ENCODE results near the gene SP100. TPM values are rescaled to one million over a fixed set of nuclear protein-coding genes. Genes with fewer than 3 reads are reported as not detected.

SP100 gene
- total and polyA plus RNA-seq, 2 of the 4 experiments (the other 2 are of a cell fraction): 50.6 to 69.0 TPM

DNA sequence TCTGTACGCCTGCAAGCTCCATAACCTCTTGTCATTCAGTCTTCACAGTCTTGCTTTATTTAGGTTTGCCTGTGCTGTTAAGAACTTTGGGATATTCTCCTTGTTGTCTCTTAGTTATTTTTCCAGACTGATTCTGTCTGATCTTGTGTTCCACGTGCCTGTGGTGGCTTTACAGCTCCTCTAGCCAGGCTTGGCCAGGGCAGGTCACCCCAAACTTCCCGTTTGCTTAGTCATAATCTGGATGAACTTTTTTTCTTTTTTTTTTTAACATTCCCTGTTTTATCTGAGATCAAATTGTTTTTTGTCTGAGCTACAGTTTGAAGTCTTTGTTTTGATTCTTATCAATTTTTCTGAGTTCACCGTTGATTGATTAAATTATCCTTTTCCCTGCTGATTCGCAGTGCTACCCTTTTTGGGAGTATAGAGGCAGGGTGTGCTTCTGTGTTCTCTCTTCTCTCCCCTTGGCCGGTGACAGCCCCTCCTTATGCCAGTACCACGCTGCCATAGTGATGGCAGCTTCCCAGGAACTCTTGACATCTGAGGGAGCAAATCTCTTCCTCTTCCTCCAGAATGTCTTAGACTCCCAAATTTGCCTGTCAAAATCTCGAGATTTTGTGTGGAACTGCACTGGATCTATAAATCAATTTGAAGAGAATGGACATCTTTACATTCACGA, 2.5 kb downstream of the SP100 start (continued):
- TF ChIP-seq MAZ (IDR thresholded peaks at IDR 0.05; ENCODE audit: borderline replicate concordance, low read depth, low read length): no peak
- no peak for TF ChIP-seq RCOR1 (IDR thresholded peaks at IDR 0.05; ENCODE audit: insufficient replicate concordance, low read length)
- TF ChIP-seq CHD1 (IDR thresholded peaks at IDR 0.05; ENCODE audit: low read depth, low read length): no peak
- no peak for TF ChIP-seq RAD21 (IDR thresholded peaks at IDR 0.05; ENCODE audit: low read length)

DNA sequence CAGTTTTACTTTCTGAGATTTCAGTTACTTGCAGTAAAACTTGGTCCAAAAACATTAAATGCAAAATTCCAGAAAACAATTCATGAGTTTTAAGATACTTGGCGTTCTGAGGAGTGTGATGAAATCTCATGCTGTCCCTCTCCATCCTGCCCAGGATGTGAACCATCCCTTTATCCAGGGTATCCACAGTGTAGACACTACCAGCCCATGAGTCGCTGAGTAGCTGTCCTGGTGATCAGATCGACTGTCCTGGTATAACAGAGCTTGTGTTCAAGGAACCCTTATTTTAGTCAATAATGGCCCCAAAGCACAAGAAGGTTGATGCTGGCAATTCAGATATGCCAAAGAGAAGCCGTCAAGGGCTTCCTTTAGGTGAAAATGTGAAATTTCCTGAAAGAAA, 3.2 kb downstream of the SP100 start:
- Histone ChIP-seq H2BK5ac (ENCODE audit: low read depth, low read length, poor library complexity, severe bottlenecking) (no peak overlapping the region), H2AK9ac (replicated peaks; ENCODE audit: low read depth, low read length, poor library complexity) (no peak overlapping the region), H4K91ac (ENCODE audit: insufficient read depth, low read depth, low read length) (no peak overlapping the region), H3K27me3 (ENCODE audit: control insufficient read depth, insufficient read depth, low read length) (no peaks in the 10 kb centered on the region), H3K4me2 (ENCODE audit: low read depth, low read length) (0 out of 2 replicates have a peak overlapping the region, but pooled peaks have one; percentile 10), H3K79me1 (ENCODE audit: low read depth in 1 of 2, low read length in 2 of 2) (peaks cover 25 to 43% of the 10 kb centered on the region in 2 experiments), H4K20me1 (ENCODE audit: insufficient read depth, low read length) (peaks cover 12% of the 10 kb centered on the region; the same call in 1 of the 2 replicates), H2BK120ac (ENCODE audit: low read depth, low read length) (peak overlapping the region; percentile 36; the same call in 1 of the 2 replicates), H2AFZ (replicated peaks; ENCODE audit: low read length, poor library complexity) (no peak overlapping the region), H3K14ac (replicated peaks; ENCODE audit: low read depth, low read length) (no peak overlapping the region), H3K9ac (ENCODE audit: low read depth, low read length) (no peak overlapping the region), H4K5ac (ENCODE audit: low read depth, low read length) (no peak overlapping the region), H3K23ac (ENCODE audit: low read depth, low read length) (0 out of 2 replicates have a peak overlapping the region, but pooled peaks have one; percentile 73), H3K9me1 (ENCODE audit: insufficient read depth, low read length) (peaks cover 12% of the 10 kb centered on the region), H3K18ac (ENCODE audit: low read depth, low read length) (no peak overlapping the region), H3K9me3 (ENCODE audit: control insufficient read depth, insufficient read depth, low read length) (no peaks in the 10 kb centered on the region), H4K8ac (ENCODE audit: low read depth in 2 of 2, low read length in 2 of 2) (peak overlapping the region in 1 of 2 experiments; percentile 34; a peak in 1 of 4 replicates), H3K4ac (ENCODE audit: low read depth, low read length) (peak overlapping the region; percentile 54), H3K4me1 (ENCODE audit: control insufficient read depth, insufficient read depth, low read length) (peaks cover 10% of the 10 kb centered on the region), H3K4me3 (ENCODE audit: insufficient read depth, low read depth, low read length) (no peak overlapping the region), H3K56ac (ENCODE audit: extremely low read depth, insufficient read depth, low read length) (no peak overlapping the region), H3K27ac (ENCODE audit: insufficient read depth, low read length) (no peak overlapping the region), H3K36me3 (ENCODE audit: control insufficient read depth, insufficient read depth, low read length) (no peaks in the 10 kb centered on the region; the same call in 1 of the 2 replicates), H2BK20ac (ENCODE audit: low read depth, low read length) (peak overlapping the region; percentile 70; the same call in 1 of the 2 replicates), H2AK5ac (ENCODE audit: low read depth, low read length) (peak overlapping the region; percentile 27), H2BK15ac (ENCODE audit: low read depth, low read length) (no peak overlapping the region)
- dilution Hi-C loops (cut with HindIII; ENCODE audit: low sequenced_read_pairs, unreplicated experiment) (no loop called here), intact Hi-C loops (cut with micrococcal nuclease) (loop anchor here (5.0 to 10.0 kb wide), 4 partner anchors 204 to 393 kb away; partner anchors contain the start of genes CAB39 and SP110), in situ Hi-C loops (cut with MboI; ENCODE audit: low sequenced_read_pairs) (loop anchor here (25.0 kb wide), 1 partner anchor 393 kb away; no protein-coding TSS in a partner anchor)
- TF ChIP-seq USF2 (IDR thresholded peaks at IDR 0.05; ENCODE audit: low read depth, low read length) (no peak), MXI1 (IDR thresholded peaks at IDR 0.05; ENCODE audit: borderline replicate concordance, low read depth, low read length) (no peak), RAD21 (IDR thresholded peaks at IDR 0.05; ENCODE audit: low read length) (no peak), RCOR1 (IDR thresholded peaks at IDR 0.05; ENCODE audit: insufficient replicate concordance, low read length) (no peak), MAZ (IDR thresholded peaks at IDR 0.05; ENCODE audit: borderline replicate concordance, low read depth, low read length) (no peak), CEBPB (IDR thresholded peaks at IDR 0.05; ENCODE audit: low read depth, low read length) (0 out of 2 replicates have a peak, but pooled peaks have one; percentile 9)
- no peak for DNase-seq
- no peak for ATAC-seq (ENCODE audit: low read depth)
- ChIA-PET CTCF (no interaction called here), POLR2A (ENCODE audit: unreplicated experiment) (no interaction called here)
- BruUV-seq (replicated peaks): no TSS peak
- WGBS, 2 experiments (ENCODE audit: extremely low coverage in 2 of 2, insufficient read length in 1 of 2): 80% methylated on average over 2 of the region's 4 CpGs; no CpG with 5 or more reads in 1 of the 2 experiments
